GM18870 (cell line): ENCODE data around the gene C5orf58.

ENCODE experiments used
- ATAC-seq: cut with Tn5 transposase; IDR thresholded peaks from one replicate; pipeline ENCODE4 v1.9.1; 2021; ENCODE audit warnings: moderate library complexity; ENCODE audit not compliant: unreplicated experiment

C5orf58 gene

GRCh38 chr5:170278611-170279458 lies 46.0 kb downstream of the C5orf58 start:
- peak; percentile 89 for ATAC-seq

- ATAC-seq: no peak
These were observed 46.7 kb downstream of the C5orf58 start for GRCh38 chr5:170279459-170279817.

GRCh38 chr5:170280011-170280493 lies 47.3 kb downstream of the C5orf58 start:
- ATAC-seq: no peak

GRCh38 chr5:170283296-170283695 lies 50.5 kb downstream of the C5orf58 start:
- no peak for ATAC-seq

GRCh38 chr5:170284231-170284630 lies 51.4 kb downstream of the C5orf58 start:
- ATAC-seq: no peak

- ATAC-seq: no peak
These were observed 52.4 kb downstream of the C5orf58 start for GRCh38 chr5:170285181-170285580.

- no peak for ATAC-seq
These were observed 53.7 kb downstream of the C5orf58 start for GRCh38 chr5:170286386-170286925.

GRCh38 chr5:170287532-170287931 lies 54.7 kb downstream of the C5orf58 start:
- no peak for ATAC-seq

- ATAC-seq: no peak
These were observed 55.4 kb downstream of the C5orf58 start for GRCh38 chr5:170288151-170288550.

- no peak for ATAC-seq
These were observed 55.8 kb downstream of the C5orf58 start for GRCh38 chr5:170288551-170288950.

GRCh38 chr5:170289121-170289520 lies 56.3 kb downstream of the C5orf58 start:
- no peak for ATAC-seq

- ATAC-seq: no peak
These were observed 57.0 kb downstream of the C5orf58 start for GRCh38 chr5:170289764-170290163.

GRCh38 chr5:170290498-170290897 lies 57.7 kb downstream of the C5orf58 start:
- ATAC-seq: no peak

GRCh38 chr5:170292179-170293104 lies 59.7 kb downstream of the C5orf58 start:
- no peak for ATAC-seq

GRCh38 chr5:170293273-170293672 lies 60.5 kb downstream of the C5orf58 start:
- ATAC-seq: peak; percentile 83

GRCh38 chr5:170294057-170294456 lies 61.3 kb downstream of the C5orf58 start:
- no peak for ATAC-seq

- no peak for ATAC-seq
These were observed 61.8 kb downstream of the C5orf58 start for GRCh38 chr5:170294556-170294955.
